ENCODE results near the gene CD81.

The CD81 gene

DNA sequence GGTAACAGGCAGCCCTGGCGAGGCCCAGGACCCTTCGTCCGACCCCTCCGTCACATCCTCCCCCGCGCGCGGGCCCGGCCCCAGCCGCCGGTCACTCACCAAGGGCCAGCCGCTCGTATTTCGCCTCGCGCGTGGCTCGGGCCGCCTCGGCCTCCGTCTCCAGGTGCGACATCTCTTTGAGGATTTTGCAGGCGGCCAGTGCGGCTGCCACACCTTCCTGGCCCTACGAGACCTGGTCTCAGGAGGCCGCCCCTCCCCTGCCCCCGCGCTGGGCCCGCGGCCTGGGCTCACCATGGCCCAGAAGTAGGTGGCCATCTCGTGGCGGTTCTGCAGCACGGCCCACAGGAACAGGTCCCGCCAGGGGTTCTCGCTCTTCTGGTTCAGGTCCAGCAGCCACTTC, 37.5 kb downstream of the CD81 start:
- TF ChIP-seq ARNTL (CRISPR knock-in tag; IDR thresholded peaks at IDR 0.05; ENCODE audit: borderline replicate concordance, low read depth) (no peak), CSDC2 (CRISPR knock-in tag; IDR thresholded peaks at IDR 0.05) (no peak), GLIS3 (CRISPR knock-in tag; IDR thresholded peaks at IDR 0.05) (no peak), ZFP3 (CRISPR knock-in tag; IDR thresholded peaks at IDR 0.05) (no peak)
- no peak for ATAC-seq

DNA sequence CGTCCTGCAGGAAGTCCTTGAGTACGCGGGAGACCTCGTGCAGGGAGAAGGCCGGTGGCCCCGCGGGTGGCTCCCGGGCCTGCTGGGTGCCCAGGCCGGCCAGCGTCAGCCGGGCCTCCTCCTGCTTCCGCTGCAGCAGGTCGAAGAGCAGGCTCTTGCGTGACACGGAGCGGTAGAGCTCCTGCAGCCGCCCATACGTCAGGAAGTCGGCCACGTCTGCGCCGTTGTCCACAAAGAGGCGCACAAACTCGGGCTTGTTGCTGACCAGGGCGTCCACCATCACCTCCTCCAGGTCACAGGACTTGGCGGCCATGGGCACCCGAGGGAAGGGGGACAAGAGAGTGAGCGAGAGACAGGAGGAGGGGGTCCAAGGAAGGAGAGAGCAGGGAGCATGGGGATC, 38.1 kb downstream of the CD81 start:
- TF ChIP-seq GLIS3 (CRISPR knock-in tag; IDR thresholded peaks at IDR 0.05): no peak
- no peak for TF ChIP-seq RARB (CRISPR knock-in tag; IDR thresholded peaks at IDR 0.05)
- TF ChIP-seq, protein P1, sequence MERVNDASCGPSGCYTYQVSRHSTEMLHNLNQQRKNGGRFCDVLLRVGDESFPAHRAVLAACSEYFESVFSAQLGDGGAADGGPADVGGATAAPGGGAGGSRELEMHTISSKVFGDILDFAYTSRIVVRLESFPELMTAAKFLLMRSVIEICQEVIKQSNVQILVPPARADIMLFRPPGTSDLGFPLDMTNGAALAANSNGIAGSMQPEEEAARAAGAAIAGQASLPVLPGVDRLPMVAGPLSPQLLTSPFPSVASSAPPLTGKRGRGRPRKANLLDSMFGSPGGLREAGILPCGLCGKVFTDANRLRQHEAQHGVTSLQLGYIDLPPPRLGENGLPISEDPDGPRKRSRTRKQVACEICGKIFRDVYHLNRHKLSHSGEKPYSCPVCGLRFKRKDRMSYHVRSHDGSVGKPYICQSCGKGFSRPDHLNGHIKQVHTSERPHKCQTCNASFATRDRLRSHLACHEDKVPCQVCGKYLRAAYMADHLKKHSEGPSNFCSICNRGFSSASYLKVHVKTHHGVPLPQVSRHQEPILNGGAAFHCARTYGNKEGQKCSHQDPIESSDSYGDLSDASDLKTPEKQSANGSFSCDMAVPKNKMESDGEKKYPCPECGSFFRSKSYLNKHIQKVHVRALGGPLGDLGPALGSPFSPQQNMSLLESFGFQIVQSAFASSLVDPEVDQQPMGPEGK (CRISPR knock-in tag; IDR thresholded peaks at IDR 0.05; ENCODE audit: borderline replicate concordance): no peak
- TF ChIP-seq ESRRG (CRISPR knock-in tag; IDR thresholded peaks at IDR 0.05): no peak
- no peak for TF ChIP-seq ZFP30 (CRISPR knock-in tag; IDR thresholded peaks at IDR 0.05)
- no peak for TF ChIP-seq TCF4 (CRISPR knock-in tag; IDR thresholded peaks at IDR 0.05; ENCODE audit: borderline replicate concordance)
- TF ChIP-seq, protein P2, sequence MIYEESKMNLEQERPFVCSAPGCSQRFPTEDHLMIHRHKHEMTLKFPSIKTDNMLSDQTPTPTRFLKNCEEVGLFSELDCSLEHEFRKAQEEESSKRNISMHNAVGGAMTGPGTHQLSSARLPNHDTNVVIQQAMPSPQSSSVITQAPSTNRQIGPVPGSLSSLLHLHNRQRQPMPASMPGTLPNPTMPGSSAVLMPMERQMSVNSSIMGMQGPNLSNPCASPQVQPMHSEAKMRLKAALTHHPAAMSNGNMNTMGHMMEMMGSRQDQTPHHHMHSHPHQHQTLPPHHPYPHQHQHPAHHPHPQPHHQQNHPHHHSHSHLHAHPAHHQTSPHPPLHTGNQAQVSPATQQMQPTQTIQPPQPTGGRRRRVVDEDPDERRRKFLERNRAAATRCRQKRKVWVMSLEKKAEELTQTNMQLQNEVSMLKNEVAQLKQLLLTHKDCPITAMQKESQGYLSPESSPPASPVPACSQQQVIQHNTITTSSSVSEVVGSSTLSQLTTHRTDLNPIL (CRISPR knock-in tag; IDR thresholded peaks at IDR 0.05; ENCODE audit: low read depth): no peak
- no peak for TF ChIP-seq ZNF565 (CRISPR knock-in tag; conservative IDR thresholded peaks at IDR 0.05; ENCODE audit: low read depth)
- TF ChIP-seq, protein P3, sequence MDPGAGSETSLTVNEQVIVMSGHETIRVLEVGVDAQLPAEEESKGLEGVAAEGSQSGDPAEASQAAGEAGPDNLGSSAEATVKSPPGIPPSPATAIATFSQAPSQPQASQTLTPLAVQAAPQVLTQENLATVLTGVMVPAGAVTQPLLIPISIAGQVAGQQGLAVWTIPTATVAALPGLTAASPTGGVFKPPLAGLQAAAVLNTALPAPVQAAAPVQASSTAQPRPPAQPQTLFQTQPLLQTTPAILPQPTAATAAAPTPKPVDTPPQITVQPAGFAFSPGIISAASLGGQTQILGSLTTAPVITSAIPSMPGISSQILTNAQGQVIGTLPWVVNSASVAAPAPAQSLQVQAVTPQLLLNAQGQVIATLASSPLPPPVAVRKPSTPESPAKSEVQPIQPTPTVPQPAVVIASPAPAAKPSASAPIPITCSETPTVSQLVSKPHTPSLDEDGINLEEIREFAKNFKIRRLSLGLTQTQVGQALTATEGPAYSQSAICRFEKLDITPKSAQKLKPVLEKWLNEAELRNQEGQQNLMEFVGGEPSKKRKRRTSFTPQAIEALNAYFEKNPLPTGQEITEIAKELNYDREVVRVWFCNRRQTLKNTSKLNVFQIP (CRISPR knock-in tag; IDR thresholded peaks at IDR 0.05; ENCODE audit: borderline replicate concordance, low read depth): no peak
- no peak for TF ChIP-seq BACH2 (CRISPR knock-in tag; IDR thresholded peaks at IDR 0.05; ENCODE audit: borderline replicate concordance)
- no peak for TF ChIP-seq ISL1 (CRISPR knock-in tag; IDR thresholded peaks at IDR 0.05)
- TF ChIP-seq, protein P4, sequence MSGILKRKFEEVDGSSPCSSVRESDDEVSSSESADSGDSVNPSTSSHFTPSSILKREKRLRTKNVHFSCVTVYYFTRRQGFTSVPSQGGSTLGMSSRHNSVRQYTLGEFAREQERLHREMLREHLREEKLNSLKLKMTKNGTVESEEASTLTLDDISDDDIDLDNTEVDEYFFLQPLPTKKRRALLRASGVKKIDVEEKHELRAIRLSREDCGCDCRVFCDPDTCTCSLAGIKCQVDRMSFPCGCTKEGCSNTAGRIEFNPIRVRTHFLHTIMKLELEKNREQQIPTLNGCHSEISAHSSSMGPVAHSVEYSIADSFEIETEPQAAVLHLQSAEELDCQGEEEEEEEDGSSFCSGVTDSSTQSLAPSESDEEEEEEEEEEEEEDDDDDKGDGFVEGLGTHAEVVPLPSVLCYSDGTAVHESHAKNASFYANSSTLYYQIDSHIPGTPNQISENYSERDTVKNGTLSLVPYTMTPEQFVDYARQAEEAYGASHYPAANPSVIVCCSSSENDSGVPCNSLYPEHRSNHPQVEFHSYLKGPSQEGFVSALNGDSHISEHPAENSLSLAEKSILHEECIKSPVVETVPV (CRISPR knock-in tag; IDR thresholded peaks at IDR 0.05): no peak
- TF ChIP-seq PPARA (CRISPR knock-in tag; IDR thresholded peaks at IDR 0.05; ENCODE audit: borderline replicate concordance): no peak
- TF ChIP-seq ZNF70 (CRISPR knock-in tag; IDR thresholded peaks at IDR 0.05): no peak
- TF ChIP-seq ZNF8 (CRISPR knock-in tag; IDR thresholded peaks at IDR 0.05): no peak
- TF ChIP-seq CSDC2 (CRISPR knock-in tag; IDR thresholded peaks at IDR 0.05): no peak
- TF ChIP-seq TOX (CRISPR knock-in tag; IDR thresholded peaks at IDR 0.05; ENCODE audit: borderline replicate concordance): no peak
- TF ChIP-seq OSR1 (CRISPR knock-in tag; IDR thresholded peaks at IDR 0.05): no peak
- ATAC-seq: no peak

DNA sequence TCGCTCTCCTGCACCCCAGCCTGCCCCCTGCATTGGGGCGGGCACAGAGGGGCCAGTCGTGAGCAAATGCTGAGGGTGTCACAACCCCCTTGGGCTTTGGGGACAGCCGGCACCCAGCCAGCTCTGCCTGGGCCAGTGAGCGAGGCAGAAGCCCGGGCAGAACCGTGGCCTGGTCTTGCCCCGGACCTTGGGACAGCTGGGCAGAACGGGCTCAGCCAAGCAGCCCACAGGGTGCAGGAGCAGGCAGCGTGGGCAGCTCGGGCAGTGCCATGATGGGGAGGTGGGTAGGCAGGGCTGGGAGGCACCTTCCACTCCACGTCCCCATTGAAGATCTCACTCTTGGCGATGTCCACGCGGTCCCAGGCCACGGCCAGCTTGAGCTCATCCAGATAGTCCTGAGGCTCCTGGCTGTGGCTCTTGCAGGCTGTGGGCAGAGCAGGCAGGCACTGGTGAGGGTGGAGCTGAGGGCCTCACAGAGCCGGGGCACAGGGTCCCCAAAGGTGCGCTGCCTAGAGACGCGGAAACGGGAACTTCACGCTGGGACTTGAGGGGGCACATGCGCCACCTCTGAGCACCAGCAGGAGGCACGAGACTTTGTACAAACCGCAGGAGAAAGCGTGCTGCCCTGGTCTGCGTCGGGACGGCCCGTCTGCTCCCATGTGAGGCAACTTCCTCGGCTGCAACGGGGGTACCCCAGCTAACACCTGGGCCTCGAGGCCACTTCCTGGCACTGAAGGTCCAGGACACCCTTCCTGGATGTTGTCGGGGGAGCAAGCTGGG, 38.7 kb downstream of the CD81 start:
- TF ChIP-seq BACH2 (CRISPR knock-in tag; IDR thresholded peaks at IDR 0.05; ENCODE audit: borderline replicate concordance): no peak
- TF ChIP-seq, protein P1 (CRISPR knock-in tag; IDR thresholded peaks at IDR 0.05; ENCODE audit: borderline replicate concordance): no peak
- no peak for TF ChIP-seq OSR1 (CRISPR knock-in tag; IDR thresholded peaks at IDR 0.05)
- no peak for TF ChIP-seq ZNF70 (CRISPR knock-in tag; IDR thresholded peaks at IDR 0.05)
- TF ChIP-seq TOX (CRISPR knock-in tag; IDR thresholded peaks at IDR 0.05; ENCODE audit: borderline replicate concordance): no peak
- no peak for TF ChIP-seq PPARA (CRISPR knock-in tag; IDR thresholded peaks at IDR 0.05; ENCODE audit: borderline replicate concordance)
- TF ChIP-seq ZC3H10 (CRISPR knock-in tag; IDR thresholded peaks at IDR 0.05): no peak
- no peak for TF ChIP-seq ZNF565 (CRISPR knock-in tag; conservative IDR thresholded peaks at IDR 0.05; ENCODE audit: low read depth)
- TF ChIP-seq, protein P2 (CRISPR knock-in tag; IDR thresholded peaks at IDR 0.05; ENCODE audit: low read depth): no peak
- no peak for ATAC-seq
